GM18520 (cell line): Measurements from ENCODE around the gene RPS27L.

Experiments
- ATAC-seq: cut with Tn5 transposase; IDR thresholded peaks from one replicate; pipeline ENCODE4 v1.9.1; 2021; ENCODE audit not compliant: unreplicated experiment

The RPS27L gene

DNA sequence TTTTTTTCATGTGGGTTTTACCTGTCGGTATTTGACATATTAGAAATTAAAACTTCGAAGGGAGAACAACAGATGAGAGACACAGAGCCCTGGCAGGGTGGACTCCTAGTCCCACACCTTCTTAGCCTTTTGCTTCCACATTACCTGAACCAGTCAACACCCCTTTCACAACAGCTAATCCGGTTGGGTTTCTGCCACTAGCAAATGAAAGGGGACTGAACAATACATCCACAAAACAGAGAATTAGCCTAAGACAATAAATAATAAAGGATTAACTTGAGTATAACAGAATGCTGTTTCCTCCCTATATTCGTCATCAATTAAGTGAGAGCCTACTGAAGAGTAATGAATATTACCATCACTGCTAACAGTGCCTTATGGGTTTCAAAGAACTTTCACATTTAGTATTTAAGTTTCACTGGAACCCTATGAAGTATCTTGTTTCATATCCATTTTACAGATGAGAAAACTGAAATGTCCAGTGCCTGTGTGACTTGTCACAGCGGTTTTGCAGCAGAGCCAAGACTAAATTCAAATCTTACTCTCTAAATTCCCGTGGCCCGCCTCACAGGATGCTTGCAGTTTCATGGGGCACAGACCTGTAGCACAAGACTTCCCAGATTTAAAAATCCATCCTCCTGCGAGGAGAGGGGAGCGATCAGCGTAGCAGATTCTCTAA lies 31.1 kb upstream of the RPS27L start:
- no peak for ATAC-seq

DNA sequence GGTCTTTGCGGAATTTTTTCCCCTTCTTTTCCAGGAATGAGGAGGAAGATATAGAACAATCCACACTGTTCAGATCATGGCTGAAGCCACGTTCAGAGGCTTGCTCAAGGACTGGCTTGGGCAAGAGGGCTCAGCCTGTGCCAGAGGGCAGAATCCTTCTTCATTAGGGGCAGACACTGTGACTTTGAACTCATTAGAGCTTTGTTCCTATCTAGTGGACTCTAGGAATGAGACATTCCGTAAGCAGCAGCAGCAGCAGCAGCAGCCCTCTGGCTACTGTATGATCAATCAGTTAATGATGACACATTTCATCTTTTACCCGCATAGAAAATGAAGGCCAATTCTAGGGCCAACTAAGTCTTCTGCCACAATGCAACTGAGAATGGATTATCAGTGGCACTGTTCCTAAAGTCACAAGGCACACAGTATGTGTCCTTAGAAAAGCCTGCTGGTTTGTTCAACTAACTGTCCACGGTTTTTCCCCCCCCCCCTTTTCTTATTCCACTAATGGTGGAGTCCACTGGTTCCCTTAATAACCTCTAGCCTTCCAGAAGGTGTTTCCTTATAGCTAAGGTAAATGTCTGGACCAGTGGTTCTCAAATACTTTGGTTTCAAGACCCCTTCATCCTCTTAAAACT lies 30.4 kb upstream of the RPS27L start:
- ATAC-seq: no peak

DNA sequence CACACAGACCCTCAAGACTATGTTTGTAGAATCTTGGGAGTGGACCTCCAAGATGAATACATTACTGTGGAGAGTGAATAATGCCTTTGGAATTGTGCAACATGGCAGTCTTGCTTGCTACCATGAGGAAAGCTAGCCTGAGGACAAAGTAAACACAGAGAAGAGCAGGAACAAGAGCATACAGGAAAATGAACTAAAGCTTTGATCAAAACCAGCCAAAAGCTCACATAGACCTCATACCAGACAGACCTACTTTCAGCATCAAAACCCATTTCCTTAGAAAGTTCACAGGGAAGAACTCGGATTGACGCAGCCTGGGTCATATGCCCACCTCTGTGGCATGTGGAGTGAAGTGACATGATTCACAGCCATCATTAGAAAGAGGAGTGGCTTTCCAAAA lies 28.8 kb upstream of the RPS27L start:
- no peak for ATAC-seq

DNA sequence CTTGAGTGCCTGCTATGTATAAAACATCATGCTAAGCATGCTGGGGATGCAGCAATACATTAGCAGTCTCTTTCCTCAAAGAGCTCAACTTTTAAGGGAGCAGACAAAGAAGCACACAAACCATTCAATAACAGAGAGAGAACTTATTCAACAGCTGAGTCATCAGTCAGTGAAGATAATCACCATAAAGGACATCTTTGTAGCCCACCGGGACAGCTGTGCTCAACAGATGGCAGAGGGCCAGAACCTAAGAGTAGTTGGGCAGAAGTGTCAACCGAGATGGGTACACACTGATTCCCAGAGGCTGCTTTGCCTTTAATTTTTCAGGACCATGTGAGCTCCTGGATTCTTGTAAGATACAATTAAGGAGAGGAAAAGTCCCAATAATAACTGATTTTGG lies 27.9 kb upstream of the RPS27L start:
- ATAC-seq: no peak

DNA sequence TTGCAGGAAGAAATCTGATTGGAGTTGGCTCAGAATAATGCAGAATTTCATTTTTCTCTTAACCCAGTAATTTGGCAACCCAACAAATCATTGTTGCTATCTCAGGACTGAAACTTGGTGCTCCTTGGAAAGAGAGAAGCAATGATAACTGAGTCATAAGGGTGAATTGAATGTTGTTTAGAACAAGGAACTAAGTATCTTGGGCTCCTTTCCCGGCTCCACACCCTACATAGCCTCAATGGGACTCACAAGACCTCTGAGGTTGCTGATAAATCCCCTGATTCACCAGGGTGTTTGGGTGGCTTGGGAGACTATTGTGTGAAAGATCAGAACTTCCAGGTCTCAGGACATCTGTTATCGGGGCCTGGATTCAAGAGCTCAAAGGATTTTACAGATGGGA lies 24.4 kb upstream of the RPS27L start:
- no peak for ATAC-seq

DNA sequence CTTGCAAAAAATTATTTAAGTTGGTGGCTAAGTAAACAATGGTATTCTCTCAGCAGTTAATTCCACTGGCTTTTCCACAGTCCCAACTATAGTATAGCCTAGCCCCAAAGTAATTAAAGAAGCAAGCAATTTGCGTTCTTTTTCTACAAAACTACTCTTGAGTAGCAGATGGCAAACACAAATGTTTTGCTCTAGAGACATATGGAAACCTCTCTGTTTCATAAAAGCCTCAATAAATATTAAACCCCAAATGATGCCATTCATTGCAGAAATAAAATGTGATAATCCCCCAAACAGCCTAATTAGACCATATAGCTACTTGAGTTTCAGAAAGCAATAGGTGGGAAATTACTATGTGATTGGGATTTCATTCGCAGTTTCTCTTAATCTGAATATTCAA lies 23.5 kb upstream of the RPS27L start:
- no peak for ATAC-seq

DNA sequence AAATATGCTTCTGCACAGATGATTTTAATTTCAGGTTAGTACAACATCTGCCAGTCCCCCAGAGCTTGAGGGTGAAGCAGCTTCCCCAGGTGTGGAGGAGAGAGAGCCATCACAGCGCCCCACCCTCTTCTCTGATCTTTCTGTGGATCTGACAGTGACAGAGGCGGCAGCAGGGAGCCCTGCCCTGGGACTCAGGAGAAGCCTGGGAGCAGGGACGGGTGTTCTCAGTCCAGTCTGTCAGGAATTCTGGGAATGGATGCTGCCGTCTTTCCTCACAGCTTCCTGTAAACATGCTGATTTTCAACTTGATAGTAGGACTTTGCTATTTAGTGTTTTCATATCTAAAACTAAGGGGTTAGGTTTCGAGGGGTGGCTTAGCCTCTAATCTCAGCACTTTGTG lies 20.8 kb upstream of the RPS27L start:
- ATAC-seq: no peak

DNA sequence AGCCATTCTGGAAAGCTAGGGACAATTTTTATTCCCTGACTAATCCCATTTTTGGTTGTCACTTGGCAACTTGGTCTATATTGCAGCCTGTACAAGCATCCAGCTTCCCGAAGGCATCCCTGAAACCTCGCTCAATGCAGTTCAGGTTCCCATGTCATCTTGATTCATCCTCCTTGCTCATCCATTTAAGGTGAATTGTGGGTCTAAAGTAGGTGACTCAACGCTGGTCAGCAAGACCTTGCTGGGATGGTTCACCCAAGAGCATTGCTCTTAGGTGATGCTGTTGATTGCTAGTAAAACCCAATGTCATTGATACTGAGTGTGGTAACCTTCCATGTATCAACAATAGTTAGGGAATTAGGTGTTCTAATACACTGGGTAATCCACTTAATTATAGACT lies 19.0 kb upstream of the RPS27L start:
- ATAC-seq: no peak

DNA sequence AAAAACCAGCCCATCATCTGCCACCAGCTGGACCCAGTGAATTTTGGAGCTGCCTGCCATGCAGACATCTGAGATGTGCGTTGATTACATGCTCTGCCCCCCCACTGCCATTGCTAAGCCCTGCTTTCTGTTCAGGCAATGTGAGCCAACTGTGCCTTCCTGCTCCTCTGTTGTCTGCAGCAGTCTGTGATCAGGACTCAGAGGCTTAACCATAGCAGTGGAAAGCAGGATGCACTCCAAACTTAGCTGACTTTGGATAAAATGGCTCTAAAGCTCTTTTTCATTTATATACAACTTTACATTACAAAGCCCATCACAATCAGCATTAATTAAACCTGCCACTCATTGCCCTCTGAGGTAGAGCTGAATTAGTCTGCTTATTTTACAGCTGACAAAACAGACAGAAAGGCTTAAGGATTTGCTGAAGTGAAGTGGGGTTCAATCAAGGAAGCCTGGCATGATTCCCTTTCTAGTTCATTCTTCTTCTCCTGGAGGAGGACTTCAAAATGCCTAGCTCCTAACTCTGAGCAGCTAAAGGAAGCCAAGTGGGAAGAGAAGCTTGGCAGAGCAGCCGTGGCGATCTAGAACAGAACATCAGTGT lies 15.7 kb upstream of the RPS27L start:
- no peak for ATAC-seq

DNA sequence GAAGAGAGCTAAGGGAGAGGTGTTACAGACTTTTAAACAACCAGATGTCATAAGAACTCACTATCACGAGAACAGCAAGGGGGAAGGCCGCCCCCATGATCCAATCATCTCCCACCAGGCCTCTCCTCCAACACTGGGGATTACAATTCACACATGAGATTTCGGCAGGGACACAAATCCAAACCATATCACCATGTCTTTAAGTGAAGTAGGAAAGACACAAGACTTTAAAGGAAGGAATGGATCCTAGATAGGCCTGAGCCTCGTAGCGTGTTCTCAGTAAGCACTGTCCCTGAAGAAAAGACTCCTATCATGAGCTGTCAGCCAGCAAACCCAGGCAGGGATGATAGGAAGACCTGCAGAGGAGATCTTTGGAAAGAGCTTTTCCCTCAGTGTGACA lies 15.1 kb upstream of the RPS27L start:
- no peak for ATAC-seq

DNA sequence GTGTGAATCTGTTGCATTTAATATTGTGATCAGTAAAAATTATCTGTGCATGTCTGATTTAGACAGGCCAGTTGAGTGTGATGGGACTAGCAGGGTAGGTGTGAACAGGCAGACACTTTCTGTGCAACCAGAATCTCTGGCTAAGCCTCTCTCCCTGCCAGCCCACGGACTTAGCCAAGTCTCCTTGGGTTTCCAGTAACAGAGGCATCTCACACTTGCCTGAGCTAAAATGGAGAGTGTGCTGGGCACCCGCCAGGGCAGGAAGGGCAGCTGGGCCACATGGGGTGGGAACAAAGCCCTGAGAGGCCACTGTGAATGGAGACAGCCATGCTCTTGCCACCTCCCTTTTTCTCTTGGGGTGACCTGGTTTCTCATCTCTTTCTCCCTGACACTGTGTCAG lies 12.5 kb upstream of the RPS27L start:
- no peak for ATAC-seq

DNA sequence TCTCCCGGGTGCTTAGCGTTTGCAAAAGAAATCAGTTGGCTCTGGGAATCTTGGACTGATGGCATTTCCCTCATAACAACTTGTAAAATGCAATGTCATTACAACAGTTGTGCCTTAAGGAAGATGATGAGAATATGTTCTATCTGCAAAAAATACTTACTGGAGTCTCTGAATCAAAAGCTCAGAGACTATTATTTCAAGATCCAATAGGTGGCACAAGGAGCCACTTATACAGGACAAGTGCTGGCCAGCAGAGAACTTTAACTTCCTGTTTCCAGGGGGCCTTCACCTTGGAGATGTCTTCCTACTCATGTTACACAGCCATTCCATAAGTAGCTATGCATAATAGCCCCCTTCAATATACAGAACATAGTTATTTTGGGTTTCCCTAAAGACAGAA lies 8.9 kb upstream of the RPS27L start:
- ATAC-seq: no peak

DNA sequence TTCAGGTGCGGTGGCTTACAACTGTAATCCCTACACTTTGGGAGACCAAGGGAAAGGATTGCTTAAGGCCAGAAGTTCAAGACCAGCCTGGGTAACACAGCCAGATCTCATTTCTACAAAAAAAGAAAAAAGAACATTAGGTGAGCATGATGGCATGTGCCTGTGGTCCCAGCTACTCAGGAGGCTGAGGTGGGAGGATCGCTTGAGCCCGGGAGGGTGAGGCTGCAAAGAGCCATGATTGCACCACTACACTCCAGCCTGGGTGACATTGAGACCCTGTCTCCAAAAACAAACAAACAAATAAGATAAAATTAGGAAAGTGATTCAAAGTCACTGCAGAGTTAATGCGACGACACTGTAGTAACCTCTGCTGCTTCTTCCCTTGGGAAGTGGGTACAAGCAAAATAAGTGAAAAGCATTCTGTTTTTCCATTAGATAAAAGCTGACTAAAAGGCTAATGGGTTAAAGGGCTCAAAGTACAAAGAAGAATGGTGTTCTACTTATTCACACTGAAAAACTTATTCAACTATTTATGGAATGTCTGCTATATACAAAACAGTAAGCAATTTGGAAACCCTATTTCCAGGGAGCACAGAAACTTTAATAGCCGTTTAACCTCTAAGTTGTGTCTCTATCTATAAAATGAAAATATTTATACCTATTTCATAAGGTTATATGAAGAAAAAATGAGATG lies 8.0 kb upstream of the RPS27L start:
- ATAC-seq: no peak

DNA sequence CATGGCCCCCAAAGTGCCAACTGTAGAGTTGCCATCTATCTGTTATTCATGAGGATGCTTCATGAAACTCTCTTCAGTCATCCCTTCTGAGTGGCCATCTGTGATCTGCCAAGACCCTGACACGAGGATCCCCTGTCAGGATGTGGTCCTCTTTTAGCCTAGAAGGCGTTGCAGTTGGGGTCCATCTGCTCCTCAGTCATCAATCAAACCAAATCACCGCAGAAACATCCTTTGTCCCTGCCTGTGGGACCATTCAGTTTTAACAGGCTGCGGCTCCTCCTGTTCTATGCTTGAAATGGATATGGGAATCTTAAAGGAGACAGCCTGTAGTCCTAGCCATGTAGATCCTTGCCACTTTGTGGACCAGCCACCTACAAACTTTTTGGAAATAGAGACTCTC lies 5.9 kb upstream of the RPS27L start:
- no peak for ATAC-seq

DNA sequence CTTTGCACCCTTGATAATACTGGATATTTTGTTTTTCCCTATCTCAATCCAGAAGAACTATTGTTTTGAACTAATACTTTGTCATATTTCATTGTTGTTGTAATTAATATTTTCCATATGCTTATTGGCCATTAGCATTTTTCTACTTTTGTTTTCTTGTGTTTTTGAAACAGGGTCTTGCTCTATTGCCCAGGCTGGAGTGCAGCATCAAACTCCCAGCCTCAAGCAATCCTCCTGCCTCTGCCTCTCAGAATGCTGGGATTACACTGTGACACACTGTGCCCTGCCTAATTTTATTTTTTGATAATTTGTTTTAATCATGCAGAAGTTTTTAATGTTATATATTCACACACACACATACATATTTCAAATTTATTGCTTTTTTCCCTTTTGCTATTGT lies 3.4 kb upstream of the RPS27L start:
- ATAC-seq: no peak

DNA sequence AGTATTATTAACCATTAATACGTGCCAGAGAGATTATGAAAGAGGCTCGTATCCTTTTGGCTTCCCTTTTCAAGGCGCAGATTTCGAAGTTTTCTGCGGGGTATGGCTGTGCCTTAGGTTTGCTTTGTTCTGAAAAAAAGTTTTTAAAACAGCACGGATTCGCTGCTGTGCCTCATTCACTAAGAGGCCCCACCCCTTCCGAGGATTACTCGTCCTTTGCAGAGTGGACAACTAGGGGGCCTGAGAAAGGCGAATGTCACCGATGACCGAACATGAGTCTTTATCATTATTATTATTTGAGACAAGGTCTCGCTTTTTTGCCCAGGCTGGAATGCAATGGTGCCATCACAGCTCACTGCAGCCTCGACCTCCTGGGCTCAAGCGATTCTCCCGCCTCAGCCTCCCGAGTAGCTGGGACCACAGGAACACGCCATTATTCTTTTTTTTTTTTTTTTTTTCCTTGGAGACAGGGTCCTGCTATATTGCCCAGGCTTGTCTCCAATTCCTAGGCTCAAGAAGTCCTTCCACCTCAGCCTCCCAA lies 684 bp upstream of the RPS27L start:
- peak; percentile 15 for ATAC-seq

DNA sequence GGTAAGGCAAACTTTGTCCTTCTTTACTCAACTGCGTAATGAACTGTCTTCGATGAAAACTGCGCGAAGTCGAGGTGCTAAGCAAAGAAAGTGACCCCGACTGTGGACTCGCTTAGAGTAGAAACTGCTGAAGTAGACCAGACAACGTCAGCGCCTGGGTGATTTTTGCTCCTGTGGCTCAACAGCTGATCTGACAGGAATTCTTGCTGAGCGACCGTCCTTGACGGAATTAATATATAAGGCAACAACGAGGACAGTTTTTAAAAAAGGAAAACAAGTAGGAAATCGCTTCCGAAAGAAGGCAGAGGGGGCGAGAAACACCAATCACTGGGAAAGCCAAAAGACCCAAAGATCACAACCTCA lies 541 bp downstream of the RPS27L start:
- ATAC-seq: peak; percentile 8

DNA sequence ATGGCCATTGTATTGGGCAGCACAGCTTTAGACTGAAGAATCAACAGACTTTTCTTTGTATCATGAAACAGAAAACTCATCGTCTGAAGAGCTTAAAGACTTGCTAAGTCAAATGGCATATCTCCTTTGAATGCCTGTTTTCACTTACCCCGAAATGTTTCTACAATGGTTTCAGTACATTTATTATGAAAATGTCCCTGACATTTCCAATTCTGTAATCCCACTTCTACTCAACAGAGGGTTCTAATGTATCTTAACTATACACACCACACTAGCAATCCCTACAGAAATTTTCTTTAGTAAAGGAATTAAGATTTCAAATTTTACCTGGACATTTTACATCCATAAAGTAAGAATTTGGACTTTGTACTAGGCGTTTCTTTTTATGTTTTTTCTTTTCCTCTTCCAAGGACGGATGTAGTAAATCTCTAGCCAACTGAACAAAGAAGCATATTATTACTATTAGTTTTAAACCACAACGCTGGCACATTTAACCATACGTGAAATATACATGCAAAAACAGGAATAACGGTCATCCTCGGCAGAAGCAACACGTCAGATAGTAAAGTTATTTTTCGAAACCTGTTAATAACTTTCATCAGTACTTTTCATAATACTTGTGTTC lies 1.1 kb downstream of the RPS27L start:
- no peak for ATAC-seq

DNA sequence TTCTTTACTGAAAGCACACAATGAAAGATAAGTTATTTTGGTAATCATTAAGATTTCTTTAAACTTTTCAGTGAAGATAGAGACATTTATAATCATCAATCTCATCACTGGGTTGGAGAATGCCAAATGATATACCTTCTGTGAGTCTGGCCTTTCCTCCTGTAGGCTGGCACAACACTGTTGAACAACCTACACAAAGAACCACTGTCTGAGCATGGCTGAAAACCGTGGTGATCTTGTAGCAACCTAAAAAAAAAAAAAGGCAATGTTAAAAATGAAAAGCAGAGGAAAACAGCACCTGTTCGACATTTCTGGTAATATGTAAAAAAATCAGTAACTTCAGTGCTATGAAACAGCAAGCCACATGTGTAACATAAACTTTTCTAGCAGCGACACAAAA lies 1.8 kb downstream of the RPS27L start:
- ATAC-seq: no peak

DNA sequence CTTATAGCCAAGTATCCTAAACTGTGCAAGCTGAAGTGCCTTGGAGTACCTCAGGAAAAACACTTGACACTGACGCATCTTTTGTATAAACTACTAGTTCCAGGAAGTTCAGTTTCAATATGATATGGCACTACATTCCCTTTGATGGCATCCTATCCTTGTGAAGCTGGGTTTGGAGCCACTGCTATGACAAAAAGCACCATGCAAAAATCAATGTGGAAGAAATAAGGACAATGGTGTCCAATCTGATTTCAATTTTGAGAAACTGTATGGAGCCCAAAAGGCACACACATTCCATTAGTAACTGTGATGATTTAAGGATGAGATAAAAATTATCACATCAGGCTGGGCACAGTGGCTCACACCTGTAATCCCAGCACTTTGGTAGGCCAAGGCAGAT lies 5.6 kb downstream of the RPS27L start:
- no peak for ATAC-seq

DNA sequence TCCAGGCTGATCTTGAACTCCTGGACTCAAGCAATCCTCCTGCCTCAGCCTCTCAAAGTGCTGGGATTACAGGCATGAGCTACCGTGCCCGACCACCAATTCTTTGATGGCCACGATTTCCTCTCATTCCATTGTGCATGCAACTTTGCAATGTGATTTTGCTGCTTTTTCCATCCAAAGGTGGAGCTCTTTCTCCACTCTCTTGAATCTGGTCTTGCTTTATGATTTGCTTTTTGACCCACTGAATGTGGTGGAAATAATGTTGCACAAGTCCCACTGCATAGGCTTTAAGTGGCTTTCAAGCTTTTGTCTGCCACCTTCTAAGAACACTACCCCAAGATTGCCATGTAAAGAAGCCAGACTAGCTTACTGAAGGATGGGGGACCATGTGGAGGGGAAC lies 10.6 kb downstream of the RPS27L start:
- no peak for ATAC-seq

DNA sequence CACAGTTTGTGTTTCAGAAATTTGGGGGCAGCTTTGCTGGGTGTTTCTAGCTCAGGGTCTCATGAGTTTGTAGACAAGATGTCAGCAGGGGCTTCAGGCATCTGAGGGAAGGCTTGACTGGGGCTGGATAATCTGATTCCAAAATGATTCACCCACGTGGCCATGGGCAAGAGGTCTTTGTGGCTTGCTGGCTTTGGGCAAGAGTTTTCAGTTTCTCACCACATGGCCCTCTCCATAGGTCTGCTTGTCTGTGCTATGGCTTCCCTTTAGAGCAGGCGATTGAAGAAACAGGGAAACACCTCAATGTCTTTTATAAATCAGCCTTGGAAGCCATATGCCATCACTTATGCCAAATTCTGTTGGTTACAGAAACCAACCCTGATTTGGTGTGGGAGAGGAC lies 11.9 kb downstream of the RPS27L start:
- ATAC-seq: no peak
